Measurements from ENCODE around the gene CCDC117.

Gene CCDC117

DNA sequence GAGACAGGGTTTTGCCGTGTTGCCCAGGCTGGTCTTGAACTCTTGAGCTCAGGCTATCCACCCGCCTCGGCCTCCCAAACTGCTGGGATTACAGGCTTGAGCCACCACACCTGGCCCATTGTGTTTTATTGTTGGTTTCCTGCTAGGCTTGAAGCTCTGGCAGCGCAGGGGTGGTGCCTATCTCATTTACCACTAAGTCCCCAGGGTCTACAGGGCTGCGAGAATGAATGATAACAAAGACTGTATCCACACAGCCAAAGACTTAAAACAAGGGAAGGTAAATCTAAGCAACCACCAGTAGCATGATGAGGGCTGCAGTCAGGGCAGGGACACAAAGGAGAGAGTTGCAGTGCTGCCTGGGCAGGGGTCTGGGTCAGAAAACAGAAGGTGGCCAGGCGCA is 65.1 kb downstream of the CCDC117 start:
- H3K4me3 ChIP-seq (ENCODE audit: low read depth in 1 of 2, low read length in 2 of 2) = no peak overlapping the region
- no peak overlapping the region for H3K27ac ChIP-seq (ENCODE audit: low read length)
- no peaks in the 10 kb centered on the region for H3K4me1 ChIP-seq (ENCODE audit: control insufficient read depth in 1 of 2, insufficient read depth in 2 of 2, low read length in 2 of 2)
- H3K36me3 ChIP-seq (ENCODE audit: control insufficient read depth in 1 of 2, insufficient read depth in 2 of 2, low read length in 2 of 2) = no peaks in the 10 kb centered on the region
- no peaks in the 10 kb centered on the region for H3K27me3 ChIP-seq (ENCODE audit: low read depth, low read length)
- H3K9me3 ChIP-seq (ENCODE audit: control insufficient read depth in 1 of 2, low read length in 2 of 2) = no peaks in the 10 kb centered on the region

All from muscle layer of duodenum (tissue), 2 donors.